IPS-15b (cell line): ENCODE results near the gene ADGRD2.

Experiments used
- H3K27me3 ChIP-seq: one replicate; pipeline ENCODE4 v1.6.1; 2013; ENCODE audit warnings: low read length; ENCODE audit not compliant: control insufficient read depth, insufficient read depth
- H3K36me3 ChIP-seq: one replicate; pipeline ENCODE4 v1.6.1; 2013; ENCODE audit warnings: low read length; ENCODE audit not compliant: control insufficient read depth, insufficient read depth
- H3K4me1 ChIP-seq: one replicate; pipeline ENCODE4 v1.6.1; 2013; ENCODE audit warnings: mild to moderate bottlenecking, low read length; ENCODE audit not compliant: control insufficient read depth, insufficient read depth
- H3K4me3 ChIP-seq: one replicate; pipeline ENCODE4 v1.5.1; 2013; ENCODE audit warnings: low read depth, low read length
- H3K9ac ChIP-seq: one replicate; pipeline ENCODE4 v1.6.1; 2013; ENCODE audit warnings: low read depth, mild to moderate bottlenecking, low read length
- H3K9me3 ChIP-seq: one replicate; pipeline ENCODE4 v1.6.1; 2013; ENCODE audit warnings: mild to moderate bottlenecking, low read length; ENCODE audit not compliant: control insufficient read depth, insufficient read depth

Gene ADGRD2

GRCh38 chr9:124439686-124440243 lies 10.5 kb upstream of the ADGRD2 start:
- H3K4me1 ChIP-seq, result no peaks in the 10 kb centered on the region
- H3K9ac ChIP-seq, result no peak overlapping the region
- H3K27me3 ChIP-seq, result no peaks in the 10 kb centered on the region
- no peaks in the 10 kb centered on the region for H3K36me3 ChIP-seq
- no peak overlapping the region for H3K4me3 ChIP-seq
- H3K9me3 ChIP-seq, result no peaks in the 10 kb centered on the region

GRCh38 chr9:124440786-124441185 lies 9.5 kb upstream of the ADGRD2 start:
- H3K9ac ChIP-seq, result no peak overlapping the region
- H3K36me3 ChIP-seq, result no peaks in the 10 kb centered on the region
- no peaks in the 10 kb centered on the region for H3K27me3 ChIP-seq
- H3K9me3 ChIP-seq, result no peaks in the 10 kb centered on the region
- H3K4me1 ChIP-seq, result no peaks in the 10 kb centered on the region
- no peak overlapping the region for H3K4me3 ChIP-seq

GRCh38 chr9:124441291-124441690 lies 9.0 kb upstream of the ADGRD2 start:
- Histone ChIP-seq H3K4me3 (no peak overlapping the region), H3K4me1 (no peaks in the 10 kb centered on the region), H3K9ac (no peak overlapping the region), H3K9me3 (no peaks in the 10 kb centered on the region), H3K27me3 (no peaks in the 10 kb centered on the region), H3K36me3 (no peaks in the 10 kb centered on the region)

- H3K9ac ChIP-seq, result no peak overlapping the region
- no peaks in the 10 kb centered on the region for H3K27me3 ChIP-seq
- H3K9me3 ChIP-seq, result no peaks in the 10 kb centered on the region
- H3K4me1 ChIP-seq, result no peaks in the 10 kb centered on the region
- H3K36me3 ChIP-seq, result no peaks in the 10 kb centered on the region
- no peak overlapping the region for H3K4me3 ChIP-seq
These were observed 7.9 kb upstream of the ADGRD2 start for GRCh38 chr9:124442379-124442778.

GRCh38 chr9:124442826-124443225 lies 7.4 kb upstream of the ADGRD2 start:
- Histone ChIP-seq H3K4me3 (no peak overlapping the region), H3K9me3 (no peaks in the 10 kb centered on the region), H3K27me3 (no peaks in the 10 kb centered on the region)

GRCh38 chr9:124443625-124444024 lies 6.6 kb upstream of the ADGRD2 start:
- H3K36me3 ChIP-seq, result no peaks in the 10 kb centered on the region
- H3K9ac ChIP-seq, result no peak overlapping the region
- no peaks in the 10 kb centered on the region for H3K9me3 ChIP-seq
- H3K27me3 ChIP-seq, result no peaks in the 10 kb centered on the region
- no peak overlapping the region for H3K4me3 ChIP-seq
- H3K4me1 ChIP-seq, result no peaks in the 10 kb centered on the region

More at GRCh38 chr9:124442826-124443225, 7.4 kb upstream of the ADGRD2 start:
- no peaks in the 10 kb centered on the region for H3K4me1 ChIP-seq
- no peaks in the 10 kb centered on the region for H3K36me3 ChIP-seq
- no peak overlapping the region for H3K9ac ChIP-seq

- Histone ChIP-seq H3K9me3 (no peaks in the 10 kb centered on the region), H3K9ac (no peak overlapping the region), H3K4me3 (no peak overlapping the region), H3K4me1 (no peaks in the 10 kb centered on the region), H3K36me3 (no peaks in the 10 kb centered on the region), H3K27me3 (no peaks in the 10 kb centered on the region)
These were observed 6.1 kb upstream of the ADGRD2 start for GRCh38 chr9:124444166-124444565.

- H3K9ac ChIP-seq, result no peak overlapping the region
These were observed 3.0 kb upstream of the ADGRD2 start for GRCh38 chr9:124447297-124447661.

GRCh38 chr9:124448019-124448418 lies 2.2 kb upstream of the ADGRD2 start:
- peaks cover 3% of the 10 kb centered on the region for H3K36me3 ChIP-seq
- no peak overlapping the region for H3K9ac ChIP-seq
- H3K27me3 ChIP-seq, result peaks cover 25% of the 10 kb centered on the region
- H3K4me1 ChIP-seq, result peaks cover 6% of the 10 kb centered on the region
- H3K9me3 ChIP-seq, result no peaks in the 10 kb centered on the region
- no peak overlapping the region for H3K4me3 ChIP-seq

More at GRCh38 chr9:124447297-124447661, 3.0 kb upstream of the ADGRD2 start:
- Histone ChIP-seq H3K4me3 (no peak overlapping the region), H3K36me3 (no peaks in the 10 kb centered on the region), H3K4me1 (peaks cover 6% of the 10 kb centered on the region), H3K27me3 (peaks cover 18% of the 10 kb centered on the region), H3K9me3 (no peaks in the 10 kb centered on the region)

GRCh38 chr9:124449381-124450151 lies 685 bp upstream of the ADGRD2 start:
- Histone ChIP-seq H3K27me3 (peaks cover 31% of the 10 kb centered on the region), H3K9ac (no peak overlapping the region), H3K36me3 (peaks cover 3% of the 10 kb centered on the region), H3K9me3 (no peaks in the 10 kb centered on the region), H3K4me3 (peak overlapping the region; percentile 13), H3K4me1 (peaks cover 6% of the 10 kb centered on the region)

GRCh38 chr9:124450931-124451661 lies 845 bp downstream of the ADGRD2 start:
- H3K4me1 ChIP-seq, result peaks cover 6% of the 10 kb centered on the region
- peak overlapping the region; percentile 73 for H3K4me3 ChIP-seq
- peaks cover 31% of the 10 kb centered on the region for H3K27me3 ChIP-seq
- no peaks in the 10 kb centered on the region for H3K9me3 ChIP-seq
- peaks cover 3% of the 10 kb centered on the region for H3K36me3 ChIP-seq
- no peak overlapping the region for H3K9ac ChIP-seq

GRCh38 chr9:124452326-124452725 lies 2.1 kb downstream of the ADGRD2 start:
- Histone ChIP-seq H3K9ac (no peak overlapping the region), H3K9me3 (no peaks in the 10 kb centered on the region), H3K4me1 (peaks cover 6% of the 10 kb centered on the region), H3K4me3 (no peak overlapping the region), H3K36me3 (peaks cover 3% of the 10 kb centered on the region), H3K27me3 (peaks cover 31% of the 10 kb centered on the region)
